Ureter (tissue), 1 donor: ENCODE measurements around the gene AEBP1. TPM values are rescaled to one million over a fixed set of nuclear protein-coding genes. Genes with fewer than 3 reads are reported as not detected.

Source experiments
- DNase-seq: peaks from one replicate; pipeline ENCODE4 v3.0.0-alpha.2; 2020; ENCODE audit warnings: low spot score
- total RNA-seq: library from RNA; stranded (reverse); gene quantifications from one replicate; pipeline ENCODE4 v1.2.4, GENCODE V29; 2023
- donor health status: DM: yes; HTN: yes; CAD: no.

The AEBP1 gene
- total RNA-seq, 1 donor from 2014 or later: 131 TPM

DNA sequence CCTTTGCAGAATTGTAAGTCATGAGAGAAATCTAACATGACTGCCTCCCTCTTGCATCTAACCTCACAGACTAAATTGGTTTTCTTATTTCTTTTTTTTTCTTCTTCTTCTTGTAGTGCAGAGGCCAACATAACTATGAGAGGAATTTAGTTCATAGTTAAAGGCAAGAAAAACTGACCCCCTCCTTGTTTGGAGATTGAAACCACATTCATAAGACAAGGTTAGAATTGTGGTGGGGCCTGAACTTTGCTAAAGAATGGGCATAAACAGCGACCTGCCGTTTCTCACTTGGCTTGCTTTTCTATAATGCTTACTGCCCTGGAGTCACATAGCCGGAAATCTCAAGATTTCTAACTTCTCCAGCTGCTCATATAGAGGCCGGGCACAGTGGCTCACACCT is 19.4 kb upstream of the AEBP1 start:
- no peak for DNase-seq

DNA sequence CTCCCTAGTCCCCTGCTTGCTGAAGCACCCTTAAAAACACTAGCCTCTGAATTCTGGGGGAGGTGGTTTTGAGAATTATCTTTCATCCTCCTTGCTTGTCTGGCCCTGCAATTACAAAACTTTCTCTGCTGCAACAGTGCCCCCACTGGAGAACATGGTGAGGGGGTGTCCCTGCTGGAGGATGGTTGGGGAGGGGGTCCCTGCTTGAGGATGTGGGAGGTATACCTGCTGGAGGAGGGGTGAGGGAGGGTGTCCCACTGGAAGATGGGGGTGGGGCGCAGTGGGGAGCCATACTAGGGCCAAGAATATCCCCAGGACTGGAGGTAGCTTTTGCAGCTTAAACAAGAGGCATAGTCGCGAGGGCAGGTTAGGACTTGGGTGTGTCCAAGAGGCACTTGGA is 18.6 kb upstream of the AEBP1 start:
- DNase-seq: no peak

DNA sequence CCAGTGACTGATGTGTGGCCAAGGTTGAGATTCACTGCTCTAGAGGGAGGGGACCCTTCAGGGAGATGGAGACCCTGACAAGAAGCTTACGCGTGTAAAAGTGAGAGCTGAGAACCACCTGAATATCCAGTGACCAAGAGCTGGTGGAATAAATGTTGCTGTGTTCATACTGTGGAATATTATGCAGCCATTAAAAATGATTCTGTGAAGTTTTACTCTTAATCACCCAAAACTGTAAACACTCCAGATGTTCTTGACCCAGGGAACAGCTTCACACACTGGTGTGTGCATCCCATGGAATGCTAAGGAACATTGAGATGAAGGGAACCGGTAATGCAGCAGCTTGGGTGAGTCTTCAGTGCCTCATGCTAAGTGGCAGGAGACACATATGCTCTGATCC is 17.5 kb upstream of the AEBP1 start:
- no peak for DNase-seq

DNA sequence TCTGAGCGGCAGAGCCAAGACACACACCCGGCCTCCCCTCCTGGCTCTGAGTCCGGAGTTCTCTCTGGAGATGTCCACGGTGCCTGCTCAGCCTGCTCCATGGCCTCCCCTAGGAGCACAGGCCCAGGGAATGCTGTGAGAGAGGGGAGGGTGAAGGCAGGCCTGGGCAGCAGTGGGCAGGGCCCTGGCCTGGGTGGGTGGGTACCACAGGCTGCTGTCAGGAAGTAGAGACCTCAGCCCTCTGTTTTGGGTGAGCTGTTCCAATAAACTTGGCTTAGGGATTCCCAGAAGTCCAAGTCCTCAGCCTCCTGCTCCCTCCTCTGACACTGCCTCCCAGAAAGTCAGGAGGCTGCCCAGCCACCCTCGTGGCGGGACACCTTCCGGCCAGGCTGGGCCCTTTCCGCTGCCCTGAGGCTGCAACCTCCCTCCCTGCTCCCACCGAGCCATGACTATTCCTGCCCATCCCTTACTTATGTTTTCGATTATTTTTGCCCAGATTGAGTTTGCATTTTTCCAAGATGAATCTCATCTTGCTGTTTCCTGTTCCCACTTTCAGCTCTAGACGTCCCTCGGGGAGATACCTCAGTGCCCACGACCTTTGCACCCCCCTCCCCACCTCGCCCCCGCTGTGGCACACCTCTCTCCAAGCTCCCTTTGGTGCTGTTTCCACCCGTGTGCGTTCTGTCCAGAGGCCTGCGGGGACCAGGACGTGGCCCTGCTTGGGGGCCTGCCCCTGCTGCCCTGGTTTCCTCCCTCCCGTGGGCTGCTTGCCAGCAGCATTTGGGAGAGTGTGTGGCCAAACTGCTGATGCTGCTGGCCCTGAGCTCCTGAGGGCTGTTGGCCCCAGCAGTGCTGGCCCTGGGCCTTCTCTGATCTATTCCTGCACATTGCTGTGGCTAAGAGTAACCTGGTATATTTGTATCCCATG is 16.0 kb upstream of the AEBP1 start:
- DNase-seq: no peak

DNA sequence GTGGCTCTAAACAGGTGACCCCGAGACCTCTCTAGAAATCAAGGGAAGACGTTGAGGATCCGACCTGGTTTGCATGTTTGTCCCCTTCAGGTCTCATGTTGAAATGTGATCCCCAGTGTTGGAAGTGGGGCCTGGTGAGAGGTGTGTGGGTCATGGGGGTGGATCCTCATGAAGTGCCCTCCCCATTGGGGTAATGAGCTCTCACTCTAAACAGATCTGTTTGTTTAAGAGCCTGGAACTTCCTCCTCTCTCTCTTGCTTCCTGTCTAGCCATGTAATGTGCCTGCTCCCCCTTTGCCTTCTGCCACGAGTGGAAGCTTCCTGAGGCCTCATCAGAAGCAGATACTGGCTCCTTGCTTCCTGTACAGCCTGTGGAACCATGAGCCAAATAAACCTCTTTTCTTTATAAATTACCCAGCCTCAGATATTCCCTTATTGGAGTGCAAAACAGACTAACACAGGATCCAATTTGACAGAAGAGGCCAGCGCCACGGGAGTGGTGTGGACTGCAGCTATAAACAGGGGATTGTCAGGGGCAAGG is 11.0 kb upstream of the AEBP1 start:
- DNase-seq: no peak

DNA sequence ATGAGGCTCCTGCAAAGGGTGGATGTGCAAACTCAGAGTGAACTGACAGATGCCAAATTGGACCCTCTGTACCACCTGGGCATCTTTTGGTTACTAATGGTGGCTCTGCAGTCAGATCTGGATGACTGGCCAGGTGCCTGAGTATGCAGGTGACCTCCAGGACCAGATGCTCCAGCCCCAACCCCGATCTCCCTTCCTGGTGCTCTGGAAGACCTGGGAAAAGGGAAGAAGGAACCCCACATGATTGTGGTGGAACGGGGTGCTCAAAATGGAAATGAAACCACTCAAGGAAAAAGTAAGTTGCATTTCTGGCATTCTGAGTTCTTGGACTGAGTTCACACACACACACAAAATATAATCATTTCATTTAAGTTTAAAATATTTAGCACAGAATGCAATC is 9.8 kb upstream of the AEBP1 start:
- DNase-seq: no peak

DNA sequence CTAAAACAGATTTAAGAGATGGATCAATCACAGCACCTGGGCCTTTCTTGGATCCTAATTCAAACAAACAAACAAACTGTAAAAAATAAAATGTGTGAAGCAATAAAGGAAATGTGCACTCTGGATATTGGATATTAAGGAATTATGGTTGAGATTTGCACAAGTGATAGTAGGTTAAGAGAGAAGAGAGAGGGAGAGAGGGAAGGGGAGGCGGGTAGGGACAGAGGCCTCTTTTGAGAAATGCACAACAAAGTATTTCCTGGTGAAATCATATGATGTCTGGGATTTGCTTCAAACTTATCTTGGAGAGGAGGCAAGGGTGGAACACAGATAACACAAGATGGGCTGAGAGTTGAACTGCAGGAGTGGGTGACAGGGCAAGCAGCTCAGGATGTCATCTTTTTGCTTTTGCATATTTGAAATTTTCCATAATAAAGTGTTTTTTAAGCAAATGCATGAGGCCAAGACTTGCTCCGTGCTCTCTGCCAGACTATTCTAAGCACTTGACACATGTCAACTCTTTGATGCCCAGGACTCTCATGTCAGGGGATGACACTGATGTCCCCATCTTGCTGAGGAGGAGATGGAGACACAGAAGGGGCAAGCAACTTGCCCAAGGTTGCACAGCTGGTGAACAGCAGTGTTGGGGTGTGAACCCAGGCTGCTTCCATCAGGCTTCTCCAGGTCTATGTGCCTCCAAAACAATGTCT is 9.1 kb upstream of the AEBP1 start:
- DNase-seq: no peak

DNA sequence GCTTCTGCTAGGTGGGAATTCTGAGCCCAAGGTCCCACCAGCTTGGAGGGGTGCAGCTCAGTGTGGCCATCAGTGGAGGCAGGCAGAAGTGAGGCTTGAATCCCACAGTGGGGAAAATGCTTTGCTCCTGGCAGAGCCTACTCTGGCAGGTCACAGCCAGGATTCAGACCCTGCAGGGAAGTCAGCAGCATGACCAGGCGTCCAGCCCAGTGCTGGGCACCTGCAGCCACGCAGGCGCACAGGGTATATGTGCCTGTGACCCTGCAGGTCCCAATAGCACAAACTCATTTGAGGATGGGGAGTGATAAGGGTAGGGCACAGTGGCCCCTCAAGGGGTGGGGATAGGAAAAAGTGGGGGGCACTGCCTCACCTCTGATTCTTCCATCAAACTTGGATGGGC is 8.4 kb upstream of the AEBP1 start:
- no peak for DNase-seq

DNA sequence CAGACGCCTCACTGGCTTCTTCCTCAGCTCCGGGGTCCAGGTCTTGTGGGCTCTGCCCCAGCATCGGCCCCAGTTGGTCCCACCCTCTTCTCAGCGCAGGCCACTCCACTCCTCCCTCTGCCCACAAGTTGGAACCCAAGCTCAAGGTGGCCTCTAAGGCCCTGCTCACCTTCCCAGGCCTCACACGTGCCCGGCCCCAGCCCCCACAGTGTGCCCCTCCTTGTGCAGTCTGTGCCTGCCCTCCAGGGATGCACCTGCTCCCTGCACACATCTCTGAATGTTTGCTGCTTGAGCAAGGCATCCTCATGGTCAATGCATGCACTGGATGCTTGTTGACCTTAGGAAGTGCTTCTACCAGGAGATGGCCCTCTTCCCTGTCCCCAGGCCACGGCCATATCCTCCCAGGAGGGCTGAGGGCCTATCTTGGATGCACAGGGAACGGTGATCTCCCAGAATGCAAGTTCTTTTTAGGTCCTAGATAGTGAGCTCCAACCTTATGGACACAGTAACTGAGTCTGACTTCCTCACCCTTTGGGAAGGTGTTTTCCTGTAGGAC is 7.7 kb upstream of the AEBP1 start:
- no peak for DNase-seq

DNA sequence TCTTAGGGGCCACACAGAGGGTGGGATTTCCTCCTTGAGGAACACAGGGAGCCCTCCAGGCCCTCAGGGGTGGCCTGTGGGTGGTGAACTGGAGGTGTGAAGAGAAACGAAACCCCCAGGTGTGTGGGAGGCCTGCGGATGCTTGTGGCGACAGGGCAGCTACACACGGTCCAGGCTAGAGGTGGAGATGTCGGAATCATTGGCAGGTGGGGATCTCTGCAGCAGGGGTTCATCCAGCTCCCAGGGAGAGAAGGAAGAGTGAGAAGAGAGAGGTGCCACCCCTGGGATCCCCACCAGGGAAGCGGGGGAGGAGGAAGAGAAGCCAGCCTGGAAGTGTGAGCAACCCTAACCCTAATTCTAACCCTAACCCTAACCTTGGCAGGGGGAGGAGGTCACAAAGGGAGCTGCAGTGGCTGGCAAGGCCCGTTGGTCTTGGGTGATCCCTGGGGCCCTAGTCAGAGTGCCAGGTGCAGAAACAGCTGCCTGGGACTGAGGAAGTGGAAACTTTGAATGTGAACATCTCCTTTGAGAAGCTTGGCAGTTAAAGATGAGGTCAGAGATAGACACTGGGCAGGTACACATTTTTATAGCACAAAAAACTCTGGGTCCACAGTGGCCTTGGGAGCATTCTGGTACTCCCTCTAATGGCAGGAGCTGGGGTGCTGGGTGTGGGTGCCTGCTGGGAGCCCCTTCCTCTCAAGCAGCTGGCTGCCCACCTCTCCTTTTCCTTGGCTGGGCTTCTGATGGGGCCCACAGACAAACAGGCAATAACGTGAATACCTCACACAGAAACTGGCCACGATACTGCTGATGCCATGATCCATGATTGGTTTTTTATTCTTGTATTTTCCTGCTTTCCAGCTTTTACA is 6.8 kb upstream of the AEBP1 start:
- no peak for DNase-seq

DNA sequence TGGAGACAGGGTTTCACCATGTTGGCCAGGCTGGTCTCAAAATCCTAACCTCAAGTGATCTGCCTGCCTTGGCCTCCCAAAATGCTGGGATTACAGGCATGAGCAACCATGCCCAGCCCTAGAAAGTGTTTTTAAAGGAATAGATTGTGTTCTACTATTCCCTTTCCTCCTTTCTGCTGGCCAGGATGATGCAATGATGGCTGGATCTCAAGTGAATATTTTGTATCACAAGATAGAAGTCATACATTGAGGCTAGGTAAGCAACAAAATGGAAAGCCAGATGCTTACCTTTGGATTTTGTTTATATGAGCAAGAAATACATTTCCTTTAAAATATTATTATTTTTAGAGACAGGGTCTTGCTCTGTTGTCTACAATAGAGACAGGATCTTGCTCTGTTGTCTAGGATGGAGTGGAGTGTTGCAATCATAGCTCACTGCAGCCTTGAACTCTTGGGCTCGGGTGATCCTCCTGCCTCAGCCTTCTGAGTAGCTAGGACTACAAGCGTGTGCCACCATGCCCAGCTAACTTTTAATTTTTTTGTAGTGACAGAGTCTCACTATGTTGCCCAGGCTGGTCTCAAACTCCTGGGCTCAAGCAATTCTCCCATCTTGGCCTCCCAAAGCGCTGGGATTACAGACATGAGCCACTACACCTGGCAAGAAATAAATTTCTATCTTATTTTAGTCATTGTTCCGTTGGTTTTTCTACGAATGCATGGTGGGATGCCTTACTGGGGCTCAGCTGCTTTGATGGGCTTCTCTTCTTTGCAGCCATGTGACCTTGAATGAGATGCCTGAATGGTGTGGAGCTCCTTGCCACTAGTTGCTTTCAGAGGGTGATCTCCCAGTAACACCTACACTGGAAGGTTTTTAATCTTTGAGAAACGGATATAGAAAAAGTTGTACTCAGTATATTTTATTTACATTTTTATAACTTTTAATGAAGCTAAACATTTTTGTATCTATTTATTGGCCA is 5.8 kb upstream of the AEBP1 start:
- no peak for DNase-seq

DNA sequence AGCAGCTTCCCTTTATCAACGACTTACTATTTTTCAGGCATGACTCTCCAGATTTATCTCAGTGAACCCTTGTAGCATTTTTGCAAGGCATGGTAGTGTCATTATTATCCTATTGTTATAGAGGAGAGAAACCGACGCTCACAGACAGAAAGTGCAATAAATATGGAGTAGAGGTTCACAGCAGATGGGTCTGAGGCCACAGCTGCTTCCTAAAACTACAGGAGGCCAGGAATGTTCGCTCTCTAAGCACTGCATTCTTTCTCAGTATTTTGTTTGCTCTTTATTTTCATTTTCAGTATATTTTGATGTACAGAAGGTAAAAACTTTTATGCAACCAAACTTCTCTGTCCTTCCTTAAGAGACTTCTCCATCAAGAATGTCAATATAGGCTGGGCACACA is 4.5 kb upstream of the AEBP1 start:
- DNase-seq: no peak

DNA sequence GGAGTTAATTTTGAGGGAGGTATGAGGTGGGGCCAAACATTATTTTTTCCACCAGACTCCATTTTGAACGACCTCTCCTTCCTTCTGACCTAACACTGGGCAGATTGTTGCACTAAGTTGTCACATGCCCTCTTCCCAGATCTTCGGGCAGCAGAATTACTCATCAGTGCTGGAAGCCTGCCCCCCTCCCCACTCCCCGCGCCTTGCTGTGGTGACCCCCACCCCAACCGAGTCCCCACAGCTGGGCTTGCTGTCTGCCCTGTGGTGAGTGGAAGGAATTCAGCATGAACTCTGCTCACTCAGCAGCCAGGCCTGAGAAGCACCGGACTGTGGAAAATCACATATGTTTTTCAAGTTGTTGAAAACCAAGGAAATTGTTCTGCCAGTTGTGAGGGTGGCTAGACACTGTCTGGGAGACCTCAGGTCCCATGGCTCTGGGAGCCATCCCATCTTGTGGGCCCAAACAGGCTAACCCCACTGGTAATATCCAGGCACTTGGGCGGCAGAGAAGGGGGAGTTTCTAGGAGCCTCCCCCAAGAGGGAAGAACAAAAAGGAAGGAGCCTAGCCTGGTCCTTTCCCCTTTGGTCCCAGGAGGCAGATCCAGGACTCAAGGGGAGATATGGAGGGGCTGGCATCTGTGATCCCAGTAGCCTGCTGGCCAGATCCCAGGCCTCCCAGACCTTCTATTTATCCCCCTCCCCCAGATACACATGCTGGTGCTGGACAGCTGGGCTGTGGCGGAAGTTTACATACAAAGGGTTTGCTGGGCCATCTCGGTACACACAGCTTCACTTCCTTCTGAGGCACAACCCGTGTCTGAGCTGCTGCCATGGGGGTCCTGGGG is 3.5 kb upstream of the AEBP1 start:
- DNase-seq: no peak

DNA sequence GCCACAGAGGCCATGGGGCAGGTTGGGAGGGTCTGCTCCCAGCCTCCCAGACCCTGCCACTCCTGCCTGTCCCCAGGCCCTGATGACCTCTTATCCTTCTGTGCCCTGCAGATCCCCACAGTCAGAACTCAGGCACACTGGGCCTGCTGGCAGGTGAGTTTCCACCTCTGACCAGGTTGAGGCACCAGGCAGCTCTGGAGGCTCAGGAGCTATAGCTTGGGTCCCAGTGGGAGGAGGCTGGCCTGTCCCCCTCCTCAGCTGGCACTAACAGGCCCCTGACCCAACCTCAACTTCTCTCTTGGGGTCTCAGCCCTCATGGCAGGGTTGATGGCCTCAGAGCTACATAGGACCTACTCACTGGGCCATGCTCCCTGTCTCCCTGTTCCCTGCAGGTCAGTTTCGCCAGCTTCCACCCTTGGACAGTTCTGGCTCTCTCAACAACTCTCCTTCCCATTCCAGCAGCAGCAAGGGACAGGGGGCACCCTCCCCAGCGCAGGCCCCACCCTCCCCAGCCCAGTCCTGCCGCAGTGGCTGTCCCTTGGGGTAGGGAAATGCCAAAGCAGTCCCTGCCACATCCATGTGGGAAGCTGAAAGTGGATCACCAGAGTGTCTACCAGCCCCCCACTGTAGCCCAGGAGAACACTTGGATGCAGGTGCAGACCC is 2.7 kb upstream of the AEBP1 start:
- DNase-seq: no peak

DNA sequence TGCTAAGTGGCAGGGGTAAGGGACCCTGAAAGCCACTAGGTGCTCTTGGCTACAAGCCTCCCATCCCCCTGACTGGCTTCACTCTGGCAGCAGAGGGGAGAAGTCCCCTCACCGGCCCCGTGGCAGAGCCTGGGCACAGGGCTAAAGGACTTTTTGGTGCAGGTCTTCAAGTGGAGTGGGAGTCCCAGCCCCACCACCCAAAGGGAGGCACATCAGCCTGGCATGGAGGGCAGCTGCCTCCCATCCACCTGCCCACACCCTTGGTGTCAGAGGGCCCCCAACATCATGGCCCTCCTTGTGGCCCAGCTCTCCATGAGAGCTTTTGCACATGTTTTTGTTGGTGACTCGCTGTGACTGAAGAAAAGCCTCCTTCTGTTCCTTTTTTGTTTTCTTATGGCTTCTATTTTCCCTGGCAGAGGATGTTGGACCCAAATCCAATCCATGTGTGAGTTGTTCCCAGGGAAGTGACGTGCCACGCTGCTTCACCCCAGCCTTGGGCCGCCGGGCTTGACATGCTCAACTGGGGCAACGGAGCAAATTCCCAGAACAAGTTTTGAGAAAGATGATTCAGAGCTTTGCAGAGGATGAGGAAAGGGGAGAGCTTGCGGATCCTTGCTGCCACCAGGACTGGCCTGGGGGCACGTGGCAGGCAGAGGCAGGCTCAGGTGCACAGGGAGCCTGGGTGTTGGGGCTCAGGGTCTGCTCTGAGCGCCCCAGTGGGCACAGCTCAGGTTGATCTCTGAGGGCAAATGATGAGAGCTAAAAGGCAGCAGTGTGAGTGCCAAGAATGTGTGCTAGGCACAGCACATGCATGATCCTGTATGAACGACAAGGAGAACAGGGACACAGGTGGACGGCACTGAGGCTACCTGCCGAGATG is 1.9 kb upstream of the AEBP1 start:
- DNase-seq: no peak

DNA sequence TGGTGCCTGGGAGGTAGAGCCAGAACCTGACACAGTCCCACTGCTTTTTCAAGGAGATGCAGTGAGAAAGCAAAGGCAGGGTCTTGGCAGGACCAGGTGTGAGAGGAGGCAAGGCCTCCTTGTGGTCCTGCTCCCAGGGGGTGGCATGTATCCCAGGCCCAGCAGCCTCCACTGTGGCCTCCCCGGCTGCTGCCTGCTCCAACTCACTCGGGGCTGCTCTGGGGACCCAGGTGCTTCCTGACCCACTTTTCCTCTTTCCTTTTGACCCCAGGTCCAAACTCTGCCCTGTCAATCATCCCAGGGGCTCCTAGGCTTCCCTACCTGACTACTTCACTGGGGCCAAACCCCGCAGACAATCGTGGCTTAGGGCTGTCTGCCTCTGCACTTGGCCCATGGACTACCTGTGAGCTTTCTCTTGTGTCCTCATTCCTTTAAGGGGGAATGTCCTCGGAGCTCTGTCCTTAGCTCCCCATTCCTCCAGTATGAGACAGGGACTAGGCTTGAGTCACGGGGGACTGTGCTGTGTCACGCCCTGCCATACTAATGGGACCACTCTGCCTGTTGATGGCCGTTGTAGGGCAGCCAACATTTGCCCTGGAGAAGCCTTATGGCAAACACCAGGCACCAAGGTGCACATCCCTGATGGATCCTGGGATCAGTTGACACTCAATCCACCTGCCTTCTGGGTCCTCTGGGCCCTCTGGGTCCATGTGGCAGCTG is 1.1 kb upstream of the AEBP1 start:
- DNase-seq: no peak

DNA sequence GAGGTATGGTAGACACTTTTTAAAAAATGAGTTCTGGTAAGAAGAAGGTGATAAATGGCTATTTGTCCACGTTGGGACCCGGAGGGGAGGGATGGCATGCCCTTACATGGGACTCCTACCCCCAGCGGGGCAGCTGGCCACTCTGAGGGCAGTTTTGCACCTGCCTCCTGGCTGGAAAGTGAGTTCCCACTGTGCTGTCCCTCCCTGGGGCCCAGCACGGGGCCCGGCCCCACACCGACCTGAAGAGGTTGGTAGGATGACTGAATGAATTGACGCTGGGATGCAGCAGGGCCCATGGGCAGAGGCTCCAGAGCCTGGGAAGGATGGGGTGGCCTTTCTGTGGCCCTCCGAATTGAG is 601 bp upstream of the AEBP1 start:
- DNase-seq: no peak
